Mesothelial cell of epicardium (in vitro differentiated cells): Measurements from ENCODE around the gene NTRK3. TPM values are rescaled to one million over a fixed set of nuclear protein-coding genes. Genes with fewer than 3 reads are reported as not detected.

Experiments
- DNase-seq, 2 experiments: peaks; one replicate each; pipeline ENCODE4 v3.0.0; 2021; ENCODE audit warnings: low spot score in 2 of 2; ENCODE audit not compliant: unreplicated experiment in 2 of 2
- H3K27ac Mint-ChIP-seq: 2 replicates; pipeline ENCODE4 v1.8.0; 2021; ENCODE audit warnings: mixed read lengths
- H3K27me3 Mint-ChIP-seq: 2 replicates; pipeline ENCODE4 v1.8.0; 2021; ENCODE audit warnings: low read depth, mixed read lengths
- H3K36me3 Mint-ChIP-seq: 2 replicates; pipeline ENCODE4 v1.8.0; 2021; ENCODE audit warnings: mixed read lengths
- H3K4me1 Mint-ChIP-seq: 2 replicates; pipeline ENCODE4 v1.8.0; 2021; ENCODE audit warnings: mixed read lengths
- H3K4me3 Mint-ChIP-seq: 2 replicates; pipeline ENCODE4 v1.8.0; 2021; ENCODE audit warnings: mild to moderate bottlenecking, moderate library complexity, mixed read lengths
- H3K9me3 Mint-ChIP-seq: 2 replicates; pipeline ENCODE4 v1.8.0; 2021; ENCODE audit warnings: mixed read lengths
- CTCF ChIP-seq: fragments of 200-600 bp; sonication (generic); IDR thresholded peaks from one replicate; pipeline ENCODE4 v1.5.0; 2021; ENCODE audit warnings: antibody characterized with exemption; ENCODE audit not compliant: unreplicated experiment
- total RNA-seq: library from RNA; stranded (reverse); gene quantifications from 3 replicates; pipeline ENCODE4 v1.2.1, GENCODE V29; 2021

The NTRK3 gene
- total RNA-seq, 1 donor from 2014 or later, result 2.1 TPM

DNA sequence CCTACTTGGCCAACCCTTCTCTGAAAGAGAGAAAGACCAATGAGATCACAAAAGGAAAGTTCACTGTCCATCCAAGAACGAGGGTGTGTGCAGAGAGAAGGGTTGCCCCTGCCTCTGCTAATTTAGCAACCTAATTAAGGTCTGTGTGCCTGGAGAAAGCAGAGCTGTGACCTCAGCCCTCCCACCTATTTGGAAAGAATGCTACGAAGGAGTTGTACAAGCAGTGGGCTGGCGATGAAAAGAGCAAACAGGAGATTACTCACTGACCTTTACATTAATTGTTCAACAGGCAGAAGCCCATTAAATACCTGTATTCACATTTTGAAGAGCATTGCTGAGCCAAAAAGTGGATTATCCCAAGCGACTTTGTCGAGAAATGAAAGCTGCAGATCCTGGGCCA, 314.9 kb downstream of the NTRK3 start:
- H3K36me3 Mint-ChIP-seq, result no peaks in the 10 kb centered on the region
- DNase-seq, result no peak
- peaks cover 47% of the 10 kb centered on the region for H3K27me3 Mint-ChIP-seq
- H3K9me3 Mint-ChIP-seq, result no peaks in the 10 kb centered on the region
- no peak overlapping the region for H3K27ac Mint-ChIP-seq
- peaks cover 15% of the 10 kb centered on the region for H3K4me1 Mint-ChIP-seq
- no peak for TF ChIP-seq CTCF
- H3K4me3 Mint-ChIP-seq, result no peak overlapping the region

DNA sequence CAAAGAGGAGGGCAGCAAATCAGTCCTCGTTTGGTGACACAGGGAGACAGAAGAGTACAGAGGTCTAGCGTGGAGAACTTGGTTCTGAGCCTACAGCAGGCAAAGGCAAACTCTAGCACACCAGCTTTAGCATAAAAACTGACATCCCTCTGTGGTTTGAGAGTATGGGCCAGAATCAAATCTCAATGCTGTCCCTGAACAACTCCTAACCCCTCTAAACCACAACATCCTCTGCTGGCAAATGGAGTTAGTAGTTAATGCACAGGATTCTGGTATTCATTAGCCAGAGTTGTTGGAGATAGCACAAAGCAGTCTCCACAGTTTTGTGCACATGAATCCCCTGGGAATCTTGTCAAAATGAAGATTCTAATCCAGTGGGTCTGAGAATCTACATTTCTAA, 315.8 kb downstream of the NTRK3 start:
- Mint-ChIP-seq H3K9me3 (no peaks in the 10 kb centered on the region), H3K36me3 (no peaks in the 10 kb centered on the region), H3K4me3 (no peak overlapping the region), H3K27me3 (peaks cover 47% of the 10 kb centered on the region), H3K4me1 (peaks cover 15% of the 10 kb centered on the region), H3K27ac (no peak overlapping the region)
- no peak for TF ChIP-seq CTCF
- no peak for DNase-seq

GRCh38 chr15:87939848-87940457, 316.6 kb downstream of the NTRK3 start:
- no peak for TF ChIP-seq CTCF
- no peak overlapping the region for H3K27ac Mint-ChIP-seq
- no peaks in the 10 kb centered on the region for H3K9me3 Mint-ChIP-seq
- no peaks in the 10 kb centered on the region for H3K36me3 Mint-ChIP-seq
- peaks cover 47% of the 10 kb centered on the region for H3K27me3 Mint-ChIP-seq
- peaks cover 15% of the 10 kb centered on the region for H3K4me1 Mint-ChIP-seq
- H3K4me3 Mint-ChIP-seq, result no peak overlapping the region
- DNase-seq, result no peak

GRCh38 chr15:87938031-87938430, 318.5 kb downstream of the NTRK3 start:
- no peak overlapping the region for H3K27ac Mint-ChIP-seq
- no peaks in the 10 kb centered on the region for H3K9me3 Mint-ChIP-seq
- TF ChIP-seq CTCF, result no peak
- peaks cover 10% of the 10 kb centered on the region for H3K4me1 Mint-ChIP-seq
- DNase-seq, result no peak
- H3K4me3 Mint-ChIP-seq, result no peak overlapping the region
- H3K27me3 Mint-ChIP-seq, result peaks cover 38% of the 10 kb centered on the region
- no peaks in the 10 kb centered on the region for H3K36me3 Mint-ChIP-seq

DNA sequence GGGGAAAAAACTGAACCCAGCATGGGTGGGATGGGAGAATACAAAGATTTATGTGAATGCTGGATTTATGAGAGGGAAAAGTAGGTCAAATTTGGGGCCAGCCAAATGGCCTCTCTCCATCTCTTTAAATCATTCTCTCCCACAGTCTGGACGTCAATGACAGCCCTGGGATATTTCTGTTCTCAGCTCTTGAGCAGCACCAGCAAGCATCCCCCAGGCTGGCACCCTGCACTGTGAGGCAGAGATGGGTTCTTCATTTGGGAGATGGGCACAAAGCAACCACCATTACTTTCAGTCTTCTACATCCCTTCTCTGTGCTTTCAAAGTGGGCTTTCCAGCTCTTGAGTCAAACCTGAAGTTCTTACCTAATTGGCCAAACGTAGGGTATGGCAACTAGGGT, 321.0 kb downstream of the NTRK3 start:
- TF ChIP-seq CTCF, result no peak
- Mint-ChIP-seq H3K4me1 (peaks cover 7% of the 10 kb centered on the region), H3K9me3 (no peaks in the 10 kb centered on the region), H3K4me3 (no peak overlapping the region), H3K36me3 (no peaks in the 10 kb centered on the region), H3K27ac (no peak overlapping the region), H3K27me3 (peaks cover 34% of the 10 kb centered on the region)
- DNase-seq, result no peak

- Mint-ChIP-seq H3K27ac (no peak overlapping the region), H3K36me3 (no peaks in the 10 kb centered on the region), H3K9me3 (no peaks in the 10 kb centered on the region), H3K4me3 (no peak overlapping the region), H3K27me3 (peaks cover 16% of the 10 kb centered on the region), H3K4me1 (no peaks in the 10 kb centered on the region)
- DNase-seq, result no peak
- no peak for TF ChIP-seq CTCF
These were observed 325.0 kb downstream of the NTRK3 start for GRCh38 chr15:87931584-87931983.
